ENCODE data around the gene OGFRL1.

Gene OGFRL1

GRCh38 chr6:71309656-71310055, 21.0 kb downstream of the OGFRL1 start:
- no peak overlapping the region for H3K4me3 ChIP-seq (ENCODE audit: low read depth, low read length)
- in situ Hi-C loops (cut with HindIII; ENCODE audit: low sequenced_read_pairs) = no loop called here
- DNase-seq (ENCODE audit: low read depth, low spot score) = no peak

GRCh38 chr6:71310261-71310660, 21.6 kb downstream of the OGFRL1 start:
- TF ChIP-seq, protein P1, sequence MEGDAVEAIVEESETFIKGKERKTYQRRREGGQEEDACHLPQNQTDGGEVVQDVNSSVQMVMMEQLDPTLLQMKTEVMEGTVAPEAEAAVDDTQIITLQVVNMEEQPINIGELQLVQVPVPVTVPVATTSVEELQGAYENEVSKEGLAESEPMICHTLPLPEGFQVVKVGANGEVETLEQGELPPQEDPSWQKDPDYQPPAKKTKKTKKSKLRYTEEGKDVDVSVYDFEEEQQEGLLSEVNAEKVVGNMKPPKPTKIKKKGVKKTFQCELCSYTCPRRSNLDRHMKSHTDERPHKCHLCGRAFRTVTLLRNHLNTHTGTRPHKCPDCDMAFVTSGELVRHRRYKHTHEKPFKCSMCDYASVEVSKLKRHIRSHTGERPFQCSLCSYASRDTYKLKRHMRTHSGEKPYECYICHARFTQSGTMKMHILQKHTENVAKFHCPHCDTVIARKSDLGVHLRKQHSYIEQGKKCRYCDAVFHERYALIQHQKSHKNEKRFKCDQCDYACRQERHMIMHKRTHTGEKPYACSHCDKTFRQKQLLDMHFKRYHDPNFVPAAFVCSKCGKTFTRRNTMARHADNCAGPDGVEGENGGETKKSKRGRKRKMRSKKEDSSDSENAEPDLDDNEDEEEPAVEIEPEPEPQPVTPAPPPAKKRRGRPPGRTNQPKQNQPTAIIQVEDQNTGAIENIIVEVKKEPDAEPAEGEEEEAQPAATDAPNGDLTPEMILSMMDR (IDR thresholded peaks at IDR 0.05; ENCODE audit: low read depth, low read length) = no peak
- no peak overlapping the region for H3K4me3 ChIP-seq (ENCODE audit: low read depth, low read length)
- DNase-seq (ENCODE audit: low read depth, low spot score) = no peak
- in situ Hi-C loops (cut with HindIII; ENCODE audit: low sequenced_read_pairs) = no loop called here

More at GRCh38 chr6:71309656-71310055, 21.0 kb downstream of the OGFRL1 start:
- TF ChIP-seq, protein P1 (IDR thresholded peaks at IDR 0.05; ENCODE audit: low read depth, low read length) = no peak

DNA sequence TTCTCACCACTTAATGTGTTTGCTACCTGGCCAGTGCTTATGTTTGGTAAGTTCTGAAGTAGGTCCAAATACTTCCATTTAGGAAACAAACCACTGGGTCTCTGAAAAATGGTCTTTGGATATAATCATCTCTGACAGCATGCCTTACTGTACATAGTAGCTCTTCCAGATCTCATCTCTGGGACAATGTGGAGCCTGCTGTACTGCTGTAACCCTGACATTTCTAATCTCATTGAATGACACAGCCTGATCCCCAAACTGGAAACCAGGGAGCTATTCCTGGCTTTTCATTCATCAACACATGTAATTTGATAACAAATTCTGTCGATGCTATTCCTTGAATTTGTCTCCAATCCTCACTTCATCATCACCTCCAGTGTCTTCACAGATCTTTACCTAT, 23.5 kb downstream of the OGFRL1 start:
- in situ Hi-C loops (cut with HindIII; ENCODE audit: low sequenced_read_pairs) = no loop called here
- no peak overlapping the region for H3K4me3 ChIP-seq (ENCODE audit: low read depth, low read length)
- no peak for DNase-seq (ENCODE audit: low read depth, low spot score)
- TF ChIP-seq, protein P1 (IDR thresholded peaks at IDR 0.05; ENCODE audit: low read depth, low read length) = no peak

- H3K4me3 ChIP-seq (ENCODE audit: low read depth, low read length) = no peak overlapping the region
- TF ChIP-seq, protein P1 (IDR thresholded peaks at IDR 0.05; ENCODE audit: low read depth, low read length) = no peak
- DNase-seq (ENCODE audit: low read depth, low spot score) = no peak
- in situ Hi-C loops (cut with HindIII; ENCODE audit: low sequenced_read_pairs) = no loop called here
Measured at GRCh38 chr6:71317441-71317840, 28.8 kb downstream of the OGFRL1 start.

GRCh38 chr6:71320041-71320440, 31.4 kb downstream of the OGFRL1 start:
- TF ChIP-seq, protein P1 (IDR thresholded peaks at IDR 0.05; ENCODE audit: low read depth, low read length) = no peak
- H3K4me3 ChIP-seq (ENCODE audit: low read depth, low read length) = no peak overlapping the region
- in situ Hi-C loops (cut with HindIII; ENCODE audit: low sequenced_read_pairs) = no loop called here
- DNase-seq (ENCODE audit: low read depth, low spot score) = no peak

- H3K4me3 ChIP-seq (ENCODE audit: low read depth, low read length) = no peak overlapping the region
- DNase-seq (ENCODE audit: low read depth, low spot score) = no peak
- TF ChIP-seq, protein P1 (IDR thresholded peaks at IDR 0.05; ENCODE audit: low read depth, low read length) = no peak
- in situ Hi-C loops (cut with HindIII; ENCODE audit: low sequenced_read_pairs) = no loop called here
Measured at GRCh38 chr6:71321314-71321713, 32.7 kb downstream of the OGFRL1 start.

All from astrocyte of the spinal cord (primary cell).